PC-9 (cell line): ENCODE data around the gene KIZ. TPM values are rescaled to one million over a fixed set of nuclear protein-coding genes. Genes with fewer than 3 reads are reported as not detected.

ENCODE experiments used
- BruUV-seq: library from RNA; stranded (reverse); fragments of 400-500 nt; replicated peaks from 2 replicates; lab custom pipeline; 2021; lab: Mats Ljungman, UMichigan
- CTCF ChIA-PET: fragments of 300-600 bp; sonication (Branson Sonifier 250); formaldehyde crosslinking; loops from one replicate; lab custom pipeline; 2022; ENCODE audit warnings: antibody characterized with exemption; lab: Charles Lee
- POLR2A ChIA-PET: fragments of 300-600 bp; sonication (Branson Sonifier 250); formaldehyde crosslinking; loops from one replicate; lab custom pipeline; 2022; ENCODE audit warnings: antibody characterized with exemption; ENCODE audit not compliant: unreplicated experiment; lab: Charles Lee
- DNase-seq, 2 experiments: peaks; one replicate each; pipeline versions ENCODE4 v3.0.0 to v3.0.0-alpha.2; 2015 to 2022; ENCODE audit warnings: mixed read lengths in 1 of 2
- H2AFZ ChIP-seq: fragments of 200-600 bp; sonication (generic); 2 replicates; pipeline ENCODE4 v1.8.1; 2017; ENCODE audit warnings: antibody characterized with exemption
- H3F3A ChIP-seq: fragments of 200-600 bp; sonication (generic); 2 replicates; pipeline ENCODE4 v1.8.1; 2017; ENCODE audit warnings: antibody characterized with exemption, mild to moderate bottlenecking, low read depth; ENCODE audit not compliant: insufficient read depth
- H3K27ac ChIP-seq: fragments of 200-600 bp; sonication (generic); 2 replicates; pipeline ENCODE4 v1.6.1; 2016; ENCODE audit warnings: mixed run types
- H3K27me3 ChIP-seq: fragments of 200-600 bp; sonication (generic); 2 replicates; pipeline ENCODE4 v1.6.1; 2016; ENCODE audit warnings: low read depth, mixed run types; ENCODE audit not compliant: insufficient read depth
- H3K36me3 ChIP-seq: fragments of 200-600 bp; sonication (generic); 2 replicates; pipeline ENCODE4 v1.6.1; 2016; ENCODE audit warnings: low read depth, mixed run types
- H3K4me1 ChIP-seq: fragments of 200-600 bp; sonication (generic); replicated peaks from 2 replicates; pipeline ENCODE4 v1.6.1; 2016; ENCODE audit warnings: mixed run types; ENCODE audit not compliant: insufficient read depth
- H3K4me2 ChIP-seq: fragments of 200-600 bp; sonication (generic); 2 replicates; pipeline ENCODE4 v1.6.1; 2017; ENCODE audit warnings: mixed run types
- H3K4me3 ChIP-seq: fragments of 200-600 bp; sonication (generic); 2 replicates; pipeline ENCODE4 v1.6.1; 2016; ENCODE audit warnings: mixed run types
- H3K79me2 ChIP-seq: fragments of 200-600 bp; sonication (generic); 2 replicates; pipeline ENCODE4 v1.6.1; 2017; ENCODE audit warnings: low read depth, mixed run types
- H3K9me2 ChIP-seq: fragments of 200-600 bp; sonication (generic); 2 replicates; pipeline ENCODE4 v1.8.1; 2017; ENCODE audit warnings: mild to moderate bottlenecking; ENCODE audit not compliant: insufficient read depth
- H3K9me3 ChIP-seq: fragments of 200-600 bp; sonication (generic); 2 replicates; pipeline ENCODE4 v1.8.1; 2016; ENCODE audit warnings: low read depth; ENCODE audit not compliant: insufficient read depth
- H4K20me1 ChIP-seq: fragments of 200-600 bp; sonication (generic); 2 replicates; pipeline ENCODE4 v1.8.1; 2017; ENCODE audit not compliant: insufficient read depth
- EZH2 ChIP-seq: fragments of 200-600 bp; sonication (generic); IDR thresholded peaks from 2 replicates; pipeline ENCODE4 v1.8.0; 2017; ENCODE audit warnings: antibody characterized with exemption, low read depth
- intact Hi-C: fragments of 100-400 bp; cut with micrococcal nuclease; formaldehyde crosslinking; loops from one replicate; pipeline ENCODE4 v1.10.0; 2022; ENCODE audit not compliant: unreplicated experiment
- total RNA-seq: library from RNA; stranded (reverse); gene quantifications from 2 replicates; pipeline ENCODE4 v1.2.3, GENCODE V29; 2021
- TF ChIP-seq, protein P1 (sequence below): fragments of 200-600 bp; sonication (generic); conservative IDR thresholded peaks from 2 replicates; pipeline ENCODE4 v1.6.1; 2017; ENCODE audit warnings: mixed run types, antibody characterized with exemption, mild to moderate bottlenecking, moderate library complexity

KIZ gene
- total RNA-seq, 1 experiment from 2014 or later: 21.5 TPM

DNA sequence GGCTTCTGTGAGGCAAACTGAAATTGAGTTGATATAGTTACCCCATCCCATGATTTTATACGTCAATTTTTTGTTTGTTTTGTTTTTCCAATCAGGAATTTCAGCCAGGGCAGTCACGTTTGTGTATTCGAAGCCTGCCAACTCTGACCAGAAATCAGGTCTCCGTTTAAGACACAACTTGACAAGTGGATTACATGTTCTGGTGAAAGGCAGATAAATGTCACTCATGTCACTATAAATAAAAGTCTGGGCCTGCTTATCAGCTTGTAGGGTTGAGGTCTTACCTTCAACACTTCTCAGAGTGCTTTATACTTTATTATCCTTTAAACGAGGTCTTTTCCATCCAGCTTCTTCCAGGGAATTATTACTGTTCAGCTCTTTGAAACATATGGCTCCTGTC lies 168.9 kb downstream of the KIZ start:
- Histone ChIP-seq H3K9me3 (no peaks in the 10 kb centered on the region), H3K4me3 (no peak overlapping the region), H3K4me2 (no peak overlapping the region), H3K79me2 (no peaks in the 10 kb centered on the region), H4K20me1 (no peaks in the 10 kb centered on the region), H2AFZ (no peak overlapping the region), H3K36me3 (no peaks in the 10 kb centered on the region), H3K27me3 (0 out of 2 replicates have a peak, but pooled peaks cover 4% of the 10 kb centered on the region), H3K9me2 (no peaks in the 10 kb centered on the region), H3K4me1 (no peaks in the 10 kb centered on the region), H3K27ac (no peak overlapping the region), H3F3A (no peaks in the 10 kb centered on the region)
- no TSS peak for BruUV-seq
- CTCF ChIA-PET: no interaction called here
- no peak for TF ChIP-seq EZH2
- TF ChIP-seq, protein P1, sequence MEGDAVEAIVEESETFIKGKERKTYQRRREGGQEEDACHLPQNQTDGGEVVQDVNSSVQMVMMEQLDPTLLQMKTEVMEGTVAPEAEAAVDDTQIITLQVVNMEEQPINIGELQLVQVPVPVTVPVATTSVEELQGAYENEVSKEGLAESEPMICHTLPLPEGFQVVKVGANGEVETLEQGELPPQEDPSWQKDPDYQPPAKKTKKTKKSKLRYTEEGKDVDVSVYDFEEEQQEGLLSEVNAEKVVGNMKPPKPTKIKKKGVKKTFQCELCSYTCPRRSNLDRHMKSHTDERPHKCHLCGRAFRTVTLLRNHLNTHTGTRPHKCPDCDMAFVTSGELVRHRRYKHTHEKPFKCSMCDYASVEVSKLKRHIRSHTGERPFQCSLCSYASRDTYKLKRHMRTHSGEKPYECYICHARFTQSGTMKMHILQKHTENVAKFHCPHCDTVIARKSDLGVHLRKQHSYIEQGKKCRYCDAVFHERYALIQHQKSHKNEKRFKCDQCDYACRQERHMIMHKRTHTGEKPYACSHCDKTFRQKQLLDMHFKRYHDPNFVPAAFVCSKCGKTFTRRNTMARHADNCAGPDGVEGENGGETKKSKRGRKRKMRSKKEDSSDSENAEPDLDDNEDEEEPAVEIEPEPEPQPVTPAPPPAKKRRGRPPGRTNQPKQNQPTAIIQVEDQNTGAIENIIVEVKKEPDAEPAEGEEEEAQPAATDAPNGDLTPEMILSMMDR: no peak
- POLR2A ChIA-PET: no interaction called here
- no peak for DNase-seq
- intact Hi-C loops: no loop called here

Other genes with a start within 250 kb of the KIZ start
- not detected in 2 replicates for gene LINC00237, start 19.7 kb upstream of the KIZ start, total RNA-seq
- gene XRN2, start 177.2 kb downstream of the KIZ start, total RNA-seq: 70.4 and 78.3 TPM in 2 replicates